OCI-LY7 (cell line): Measurements from ENCODE around the gene NAA80. TPM values are rescaled to one million over a fixed set of nuclear protein-coding genes. Genes with fewer than 3 reads are reported as not detected.
"Not testable (repeated sequence)": the region's sequence is repeated elsewhere in the genome, so short reads cannot be mapped to it uniquely, and the experiment has no call there.

Experiments
- BruUV-seq: library from RNA; stranded (reverse); fragments of 400-500 nt; replicated peaks from 2 replicates; lab custom pipeline; 2021; lab: Mats Ljungman, UMichigan
- CTCF ChIA-PET: fragments of 300-600 bp; sonication (Branson Sonifier 250); formaldehyde crosslinking; loops from one replicate; lab custom pipeline; 2022; ENCODE audit warnings: antibody characterized with exemption; ENCODE audit not compliant: unreplicated experiment; lab: Charles Lee
- POLR2A ChIA-PET: fragments of 300-600 bp; sonication (Branson Sonifier 250); formaldehyde crosslinking; loops from one replicate; lab custom pipeline; 2022; ENCODE audit warnings: antibody characterized with exemption; lab: Charles Lee
- DNase-seq: peaks from one replicate; pipeline ENCODE4 v3.0.0-alpha.2; 2015; ENCODE audit warnings: low spot score
- H2AFZ ChIP-seq: fragments of 200-600 bp; sonication (generic), shearing (Covaris generic); 2 replicates; pipeline ENCODE4 v1.6.1; 2014; ENCODE audit warnings: mild to moderate bottlenecking, antibody characterized with exemption, low read length, moderate library complexity
- H3K27ac ChIP-seq: fragments of 200-600 bp; sonication (generic); 2 replicates; pipeline ENCODE4 v1.5.1; 2014; ENCODE audit warnings: mixed run types, low read depth, mild to moderate bottlenecking, moderate library complexity, low read length, inconsistent platforms; ENCODE audit not compliant: poor library complexity, severe bottlenecking
- H3K36me3 ChIP-seq: fragments of 200-600 bp; sonication (generic); 2 replicates; pipeline ENCODE4 v1.6.1; 2014; ENCODE audit warnings: mild to moderate bottlenecking, antibody characterized with exemption, low read length, moderate library complexity, mixed read lengths; ENCODE audit not compliant: insufficient read depth
- H3K4me1 ChIP-seq: fragments of 200-600 bp; sonication (generic); 2 replicates; pipeline ENCODE4 v1.5.1; 2014; ENCODE audit warnings: mild to moderate bottlenecking, low read length; ENCODE audit not compliant: insufficient read depth, poor library complexity, severe bottlenecking
- H3K4me2 ChIP-seq: fragments of 200-600 bp; sonication (generic); 2 replicates; pipeline ENCODE4 v1.6.1; 2014; ENCODE audit warnings: mild to moderate bottlenecking, low read length
- H3K4me3 ChIP-seq: fragments of 200-600 bp; sonication (generic); 2 replicates; pipeline ENCODE4 v1.5.1; 2014; ENCODE audit warnings: mild to moderate bottlenecking, low read depth, low read length; ENCODE audit not compliant: poor library complexity, severe bottlenecking
- H3K79me2 ChIP-seq: fragments of 200-600 bp; sonication (generic); 2 replicates; pipeline ENCODE4 v1.6.1; 2016; ENCODE audit warnings: low read depth, mild to moderate bottlenecking, low read length, moderate library complexity, mixed read lengths; ENCODE audit not compliant: insufficient read depth
- H3K9me2 ChIP-seq: fragments of 200-600 bp; sonication (generic); 2 replicates; pipeline ENCODE4 v1.6.1; 2016; ENCODE audit warnings: mild to moderate bottlenecking, low read length, mixed read lengths; ENCODE audit not compliant: insufficient read depth
- H3K9me3 ChIP-seq: fragments of 200-600 bp; sonication (generic); 2 replicates; pipeline ENCODE4 v1.6.1; 2014; ENCODE audit warnings: mild to moderate bottlenecking, mixed run types, low read length, mixed read lengths
- H4K20me1 ChIP-seq: fragments of 200-600 bp; sonication (generic); 2 replicates; pipeline ENCODE4 v1.6.1; 2014; ENCODE audit warnings: mild to moderate bottlenecking, antibody characterized with exemption, low read length, moderate library complexity, mixed read lengths; ENCODE audit not compliant: insufficient read depth
- CTCF ChIP-seq: fragments of 200-600 bp; sonication (generic); conservative IDR thresholded peaks from 2 replicates; pipeline ENCODE4 v1.5.1; 2014; ENCODE audit warnings: mild to moderate bottlenecking, antibody characterized with exemption, low read length, moderate library complexity, mixed read lengths
- EZH2phosphoT487 ChIP-seq: fragments of 200-600 bp; sonication (generic); IDR thresholded peaks from 2 replicates; pipeline ENCODE4 v1.6.1; 2018; ENCODE audit warnings: low read depth, borderline replicate concordance, mild to moderate bottlenecking, mixed run types, antibody characterized with exemption, low read length, moderate library complexity, mixed read lengths
- intact Hi-C: fragments of 100-400 bp; cut with micrococcal nuclease; formaldehyde crosslinking; loops from one replicate; pipeline ENCODE4 v1.10.0; 2022; ENCODE audit not compliant: unreplicated experiment
- total RNA-seq, 2 experiments: library from RNA; depleted of rRNA in 1 of 2; stranded (reverse); fragments of >200 nt in 1 of 2; shearing (Covaris generic) in 1 of 2; gene quantifications; 2 replicates each; pipeline ENCODE4 v1.2.3, GENCODE V29; 2014 to 2022

NAA80 gene
- total RNA-seq, 2 experiments from 2014 or later = 18.7 to 21.7 TPM

GRCh38 chr3:50262778-50263177 lies 36.4 kb downstream of the NAA80 start:
- Histone ChIP-seq H3K4me2 (no peak overlapping the region), H3K79me2 (no peaks in the 10 kb centered on the region), H3K4me1 (peaks cover 4% of the 10 kb centered on the region), H3K36me3 (peaks cover 20% of the 10 kb centered on the region), H3K9me2 (no peaks in the 10 kb centered on the region), H3K4me3 (no peak overlapping the region), H4K20me1 (no peaks in the 10 kb centered on the region), H3K9me3 (no peaks in the 10 kb centered on the region), H3K27ac (no peak overlapping the region), H2AFZ (no peak overlapping the region)
- BruUV-seq = no TSS peak
- ChIA-PET POLR2A (interaction anchor here (0.5 kb wide), 1 partner anchor 42 kb away, joined by 3 read pairs; no protein-coding TSS in a partner anchor), CTCF (no interaction called here)
- intact Hi-C loops = no loop called here
- no peak for TF ChIP-seq EZH2phosphoT487
- DNase-seq = no peak

GRCh38 chr3:50262200-50262599 lies 37.0 kb downstream of the NAA80 start:
- POLR2A ChIA-PET, H3K27ac ChIP-seq, H3K4me3 ChIP-seq, DNase-seq, CTCF ChIA-PET, H3K4me1 ChIP-seq, H3K9me3 ChIP-seq, H3K4me2 ChIP-seq, H4K20me1 ChIP-seq, H2AFZ ChIP-seq, BruUV-seq, intact Hi-C loops, H3K79me2 ChIP-seq, H3K9me2 ChIP-seq: not testable (repeated sequence)
- H3K36me3 ChIP-seq = peaks cover 26% of the 10 kb centered on the region

- Histone ChIP-seq H3K9me3 (no peaks in the 10 kb centered on the region), H3K79me2 (no peaks in the 10 kb centered on the region), H3K36me3 (peaks cover 33% of the 10 kb centered on the region), H3K27ac (no peak overlapping the region), H2AFZ (no peak overlapping the region), H3K9me2 (no peaks in the 10 kb centered on the region), H4K20me1 (no peaks in the 10 kb centered on the region), H3K4me1 (peaks cover 4% of the 10 kb centered on the region), H3K4me3 (no peak overlapping the region), H3K4me2 (no peak overlapping the region)
- intact Hi-C loops = no loop called here
- BruUV-seq = no TSS peak
- no peak for DNase-seq
- ChIA-PET CTCF (no interaction called here), POLR2A (interaction anchor here (0.8 kb wide), 1 partner anchor 18 kb away, joined by 3 read pairs; the partner anchor contains the start of gene LSMEM2)
- TF ChIP-seq EZH2phosphoT487 (no peak), CTCF (no peak)
Measured at GRCh38 chr3:50261505-50261904, 37.7 kb downstream of the NAA80 start.
